GM19452 (cell line): ENCODE measurements around the gene TIAM2.
A peak's percentile ranks its signal among the peaks of the same experiment; 100 is the strongest.

Source experiments
- ATAC-seq: cut with Tn5 transposase; IDR thresholded peaks from one replicate; pipeline ENCODE4 v1.9.1; 2021; ENCODE audit not compliant: unreplicated experiment

TIAM2 gene

DNA sequence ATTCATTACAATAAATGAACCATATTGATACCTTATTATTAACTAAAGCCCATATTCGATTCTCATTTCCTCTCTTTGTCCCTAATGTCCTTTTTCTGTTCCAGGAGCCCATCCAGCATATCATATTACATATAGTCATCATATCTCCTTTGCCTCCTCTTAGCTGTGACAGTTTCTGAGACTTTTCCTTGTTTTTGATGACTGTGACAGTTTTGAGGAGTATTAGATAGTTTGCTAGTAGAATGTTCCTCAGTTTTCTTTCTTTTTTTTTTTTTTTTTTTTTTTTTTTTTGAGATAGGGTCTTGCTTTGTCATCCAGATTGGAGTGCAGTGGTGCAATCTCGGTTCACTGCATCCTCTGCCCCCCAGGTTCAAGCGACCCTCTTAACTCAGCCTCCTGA is 61.6 kb downstream of the TIAM2 start:
- ATAC-seq: no peak

DNA sequence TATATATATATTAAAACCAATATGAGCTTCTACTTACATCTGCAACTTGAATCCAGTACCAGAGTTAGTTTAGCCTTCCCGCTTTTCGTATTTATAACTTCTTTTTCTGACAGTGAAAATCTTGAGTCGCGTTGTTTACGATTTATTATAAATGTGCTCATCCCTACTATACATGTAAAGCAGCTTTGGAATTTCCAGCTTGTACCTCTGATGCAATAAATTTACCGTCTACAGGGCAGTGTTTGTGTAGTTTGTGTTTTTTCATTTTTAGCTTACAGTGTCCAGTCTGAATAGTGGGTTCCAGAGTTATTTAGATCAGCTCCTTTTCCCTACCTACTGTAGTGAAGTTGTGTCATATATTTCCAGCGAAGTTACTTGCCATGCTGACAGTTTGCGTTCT is 66.3 kb downstream of the TIAM2 start:
- ATAC-seq: no peak

DNA sequence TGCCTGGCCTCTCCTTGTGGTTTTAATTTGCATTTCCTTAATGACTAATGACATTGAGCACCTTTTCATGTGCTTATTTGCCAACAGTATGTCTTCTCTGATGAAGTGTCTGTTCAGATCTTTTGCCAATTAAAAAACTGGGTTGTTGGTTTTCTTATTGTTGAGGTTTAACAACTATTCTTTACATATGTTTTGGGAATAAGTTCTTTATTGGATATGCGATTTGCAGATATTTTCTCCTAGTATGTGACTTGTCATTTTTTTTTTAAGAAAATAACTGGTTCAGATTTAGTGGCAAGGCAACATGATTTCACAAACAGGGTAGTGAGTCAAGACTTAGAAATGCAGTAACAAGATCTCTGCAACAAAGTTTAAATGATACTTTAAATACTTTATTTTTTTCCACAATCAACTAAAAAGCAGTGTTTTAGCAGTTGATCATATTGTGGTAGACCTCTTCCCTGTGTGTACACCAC is 67.8 kb downstream of the TIAM2 start:
- ATAC-seq: no peak

DNA sequence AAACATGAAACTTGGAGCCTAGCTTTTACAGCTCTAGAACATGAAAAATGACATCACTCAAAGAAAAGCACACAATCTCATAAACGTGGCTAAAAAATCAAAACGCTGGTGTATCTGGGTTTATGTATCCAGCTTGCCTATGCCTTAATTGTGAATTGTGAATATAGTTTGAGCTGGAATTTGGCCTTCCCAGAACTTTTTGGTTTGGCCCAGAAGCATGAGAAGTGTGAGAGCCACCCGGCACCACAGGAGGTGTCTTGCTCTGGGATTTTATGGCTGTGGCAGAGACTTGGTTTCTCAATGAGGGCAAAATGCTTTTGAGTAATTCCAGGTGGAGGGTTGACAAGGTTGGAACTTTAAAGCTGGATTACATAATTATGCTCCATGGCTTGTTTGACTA is 69.2 kb downstream of the TIAM2 start:
- ATAC-seq: no peak

DNA sequence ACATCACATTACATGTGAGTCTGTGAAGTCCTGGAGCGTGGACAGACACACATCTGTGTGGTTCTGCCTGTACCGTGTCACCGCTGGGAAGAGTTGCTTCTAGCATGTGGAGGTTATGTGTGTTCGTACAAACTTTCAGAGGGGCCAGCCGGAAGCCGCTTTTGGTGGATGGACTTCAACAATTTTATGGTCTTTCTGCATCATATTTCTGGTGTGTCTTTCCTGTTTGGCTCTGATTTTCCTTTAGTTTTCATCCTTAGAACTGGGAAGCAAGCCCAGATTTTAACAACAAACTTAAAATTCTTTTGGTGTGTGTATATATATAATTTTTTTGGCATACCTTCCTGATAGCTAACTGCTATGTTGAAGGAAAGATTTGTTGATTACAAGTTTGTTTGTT is 71.2 kb downstream of the TIAM2 start:
- no peak for ATAC-seq

DNA sequence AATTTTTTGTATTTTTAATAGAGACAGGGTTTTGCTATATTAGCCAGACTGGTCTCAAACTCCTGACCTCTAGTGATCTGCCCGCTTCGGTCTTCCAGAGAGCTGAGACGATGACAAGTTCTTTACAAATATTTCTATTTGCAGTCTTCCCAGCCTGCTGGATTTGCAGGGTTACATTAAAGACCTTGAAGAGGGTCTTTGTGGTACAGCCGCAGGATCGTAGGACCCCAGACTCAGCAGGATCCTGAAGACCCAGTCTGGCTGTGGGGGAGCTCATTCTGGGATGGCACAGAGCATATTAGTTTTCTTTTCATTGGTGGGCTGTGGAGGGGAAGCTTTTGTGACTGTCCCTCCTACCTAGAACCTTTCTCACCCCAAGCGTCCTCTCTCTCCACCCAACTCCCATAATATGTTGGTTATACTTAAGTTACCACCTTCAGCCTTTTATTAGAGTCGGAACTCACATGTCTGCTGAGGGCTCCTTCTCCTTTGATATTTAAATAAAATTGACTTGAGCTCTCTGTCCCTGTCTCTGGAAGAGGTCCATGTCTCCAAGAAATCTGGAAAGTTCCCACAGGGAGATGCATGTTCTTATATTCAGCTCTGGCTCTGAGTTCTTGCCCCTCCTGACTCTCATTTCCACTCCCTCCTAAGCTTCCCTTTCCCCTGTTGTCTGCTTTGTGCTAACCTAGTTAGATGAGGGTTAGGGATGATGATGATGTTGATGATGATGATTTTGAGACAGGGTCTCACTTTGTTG is 72.0 kb downstream of the TIAM2 start:
- no peak for ATAC-seq

DNA sequence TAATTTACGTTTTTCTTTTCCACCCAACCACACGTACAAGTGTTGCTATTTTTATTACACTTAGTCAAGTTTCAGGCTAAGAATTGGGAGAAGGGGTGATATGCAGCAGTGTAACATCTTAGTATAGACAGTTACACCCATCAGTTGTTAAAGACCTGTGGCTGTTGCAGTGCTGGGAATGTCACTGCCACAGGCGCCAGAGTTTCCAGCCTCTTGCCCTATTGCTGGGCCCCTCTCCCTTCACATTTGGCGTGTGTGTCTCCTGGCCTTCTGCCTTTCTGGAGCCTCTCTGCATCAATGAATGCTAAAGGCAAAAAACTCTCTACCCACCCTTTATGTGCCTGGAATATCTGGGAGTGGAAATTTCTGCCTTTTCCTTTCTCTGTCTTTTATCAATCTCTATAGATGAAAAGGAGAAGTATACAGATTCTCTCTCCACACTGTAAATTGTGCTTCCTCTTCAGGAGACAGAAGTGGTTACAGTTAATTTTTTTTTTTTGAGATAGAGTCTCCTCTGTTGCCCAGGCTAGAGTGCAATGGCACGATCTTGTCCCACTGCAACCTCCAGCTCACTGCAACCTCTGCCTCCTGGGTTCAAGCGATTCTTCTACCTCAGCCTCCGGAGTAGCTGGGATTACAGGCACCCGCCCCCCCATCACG is 73.0 kb downstream of the TIAM2 start:
- no peak for ATAC-seq

DNA sequence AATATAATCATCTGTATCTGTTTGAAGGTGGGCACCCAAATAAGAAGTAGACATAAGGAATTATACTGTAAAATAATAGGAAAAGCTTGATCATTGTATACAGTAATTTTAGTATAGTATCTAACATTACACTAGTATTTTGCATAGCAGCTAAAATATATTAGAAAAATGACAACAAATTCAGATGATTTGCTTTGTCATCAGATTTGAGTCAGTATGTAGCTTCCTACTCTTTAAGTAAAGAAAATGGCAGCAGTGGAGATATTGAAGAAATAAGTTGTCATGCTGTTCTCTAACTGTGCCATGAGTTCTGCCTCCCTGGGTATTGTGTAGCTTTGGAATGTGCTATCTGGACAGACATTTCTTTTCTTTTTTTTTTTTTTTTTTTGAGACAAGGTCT is 74.4 kb downstream of the TIAM2 start:
- ATAC-seq: no peak

DNA sequence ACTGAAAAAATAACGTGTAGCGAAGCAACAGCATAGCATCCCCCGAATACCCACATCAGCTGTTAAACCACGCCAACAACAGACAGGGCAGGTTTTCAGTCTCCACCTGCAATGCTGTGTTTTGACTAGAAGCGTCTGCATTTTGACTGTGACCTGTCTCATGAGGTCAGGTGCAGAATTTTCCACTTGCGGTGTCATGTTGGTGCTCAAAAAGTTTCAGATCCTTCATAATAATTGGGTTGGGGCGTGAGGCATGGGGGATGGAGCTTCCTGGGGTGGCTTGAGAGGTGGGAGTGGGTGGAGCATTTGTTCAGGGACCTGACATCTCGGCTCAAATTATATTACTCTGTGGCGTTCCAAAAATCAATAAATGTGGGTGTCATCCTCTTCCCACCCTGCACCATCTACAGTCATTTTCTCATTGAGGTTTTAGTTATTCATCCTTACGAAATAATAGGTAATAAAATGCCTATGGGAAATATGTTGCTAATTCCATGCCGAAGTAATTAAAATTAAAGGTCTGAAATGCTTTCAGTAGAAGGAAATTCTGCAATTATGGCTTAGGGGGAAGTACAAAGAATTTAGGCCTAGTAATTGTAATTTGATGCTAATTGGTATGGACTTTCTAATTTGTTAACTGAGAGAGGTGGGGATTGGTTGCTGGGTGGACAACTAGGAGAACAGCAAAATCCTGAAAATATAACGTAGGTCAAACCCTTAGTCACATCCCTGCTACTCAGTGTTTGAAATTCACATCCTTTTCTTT is 81.0 kb downstream of the TIAM2 start:
- no peak for ATAC-seq

DNA sequence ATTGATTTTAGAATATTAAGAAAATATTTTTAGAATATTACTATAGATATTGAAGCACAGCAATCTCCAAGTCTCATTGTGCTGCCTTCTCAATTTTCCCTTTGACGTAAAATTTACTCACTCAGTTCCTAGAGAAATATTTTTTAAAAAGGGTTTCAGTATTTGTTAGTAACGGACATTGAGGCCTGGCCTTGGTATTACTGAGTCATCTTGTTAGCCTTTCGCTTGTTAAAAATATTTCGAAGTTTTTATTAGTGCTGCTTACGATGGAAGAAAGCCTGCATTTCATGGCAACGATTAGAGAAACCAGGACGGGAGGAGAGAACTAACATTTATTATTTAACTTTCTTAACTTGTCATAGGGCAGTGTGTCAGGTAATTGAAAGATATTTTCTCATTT is 82.2 kb downstream of the TIAM2 start:
- ATAC-seq: no peak

DNA sequence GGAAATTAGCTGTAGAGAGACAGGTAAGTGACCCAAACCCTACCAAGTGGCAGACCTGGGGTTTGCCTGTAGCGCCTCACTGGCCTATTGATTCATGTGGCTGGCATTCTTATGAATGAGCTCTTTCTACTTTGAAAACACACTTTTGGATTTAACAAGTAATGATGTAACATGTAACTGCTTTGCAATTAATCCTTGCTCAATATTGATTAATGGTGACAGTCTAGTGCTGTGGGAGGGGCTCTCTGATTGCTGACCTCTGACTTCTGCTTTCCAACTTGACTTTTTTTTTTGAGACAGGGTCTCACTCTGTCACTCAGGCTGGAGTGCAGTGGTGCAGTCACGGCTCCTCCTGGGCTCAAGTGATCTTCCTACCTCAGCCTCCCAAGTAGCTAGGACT is 82.7 kb downstream of the TIAM2 start:
- no peak for ATAC-seq

DNA sequence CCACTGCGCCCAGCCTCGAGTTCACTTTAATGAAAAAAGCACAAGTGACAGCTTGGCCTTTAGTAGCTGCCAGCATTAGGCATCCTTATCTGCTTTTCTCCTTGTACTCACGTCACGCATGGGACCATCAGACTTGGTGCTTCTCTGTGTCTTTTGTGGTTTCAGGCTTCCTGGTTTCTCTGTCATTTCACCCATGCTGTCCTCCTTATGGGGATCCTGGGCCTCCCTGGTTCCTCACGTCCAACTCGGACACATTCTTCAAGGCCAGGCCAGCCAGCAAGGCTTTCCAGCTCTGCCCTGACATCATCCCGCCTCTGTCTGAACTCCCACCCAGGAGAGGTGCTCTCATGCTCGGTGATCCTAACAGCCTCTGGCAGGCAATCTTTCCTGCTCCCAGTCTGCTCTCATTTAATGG is 83.2 kb downstream of the TIAM2 start:
- no peak for ATAC-seq

DNA sequence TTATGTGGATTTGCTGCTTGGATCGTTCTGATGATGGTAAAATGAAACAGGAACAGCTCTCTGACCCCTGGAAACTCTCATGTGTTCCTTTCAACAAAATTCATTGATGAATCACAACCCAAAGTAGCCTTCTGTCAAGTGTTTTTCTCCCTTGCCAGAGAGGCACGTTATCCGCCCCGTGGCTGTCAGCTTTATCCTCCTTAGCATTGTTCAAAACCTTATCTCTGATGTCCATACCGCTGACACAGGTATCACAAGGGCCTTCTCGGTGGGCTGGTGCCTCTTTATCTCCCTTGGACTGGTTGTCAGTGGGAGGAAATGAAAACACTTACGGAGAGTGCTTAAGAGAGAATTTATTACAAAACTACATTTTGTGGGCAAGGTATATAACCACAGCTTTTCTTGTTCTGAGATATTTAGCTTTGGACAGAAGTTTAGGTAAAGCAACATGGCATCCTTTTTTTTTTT is 84.9 kb downstream of the TIAM2 start:
- ATAC-seq: no peak

DNA sequence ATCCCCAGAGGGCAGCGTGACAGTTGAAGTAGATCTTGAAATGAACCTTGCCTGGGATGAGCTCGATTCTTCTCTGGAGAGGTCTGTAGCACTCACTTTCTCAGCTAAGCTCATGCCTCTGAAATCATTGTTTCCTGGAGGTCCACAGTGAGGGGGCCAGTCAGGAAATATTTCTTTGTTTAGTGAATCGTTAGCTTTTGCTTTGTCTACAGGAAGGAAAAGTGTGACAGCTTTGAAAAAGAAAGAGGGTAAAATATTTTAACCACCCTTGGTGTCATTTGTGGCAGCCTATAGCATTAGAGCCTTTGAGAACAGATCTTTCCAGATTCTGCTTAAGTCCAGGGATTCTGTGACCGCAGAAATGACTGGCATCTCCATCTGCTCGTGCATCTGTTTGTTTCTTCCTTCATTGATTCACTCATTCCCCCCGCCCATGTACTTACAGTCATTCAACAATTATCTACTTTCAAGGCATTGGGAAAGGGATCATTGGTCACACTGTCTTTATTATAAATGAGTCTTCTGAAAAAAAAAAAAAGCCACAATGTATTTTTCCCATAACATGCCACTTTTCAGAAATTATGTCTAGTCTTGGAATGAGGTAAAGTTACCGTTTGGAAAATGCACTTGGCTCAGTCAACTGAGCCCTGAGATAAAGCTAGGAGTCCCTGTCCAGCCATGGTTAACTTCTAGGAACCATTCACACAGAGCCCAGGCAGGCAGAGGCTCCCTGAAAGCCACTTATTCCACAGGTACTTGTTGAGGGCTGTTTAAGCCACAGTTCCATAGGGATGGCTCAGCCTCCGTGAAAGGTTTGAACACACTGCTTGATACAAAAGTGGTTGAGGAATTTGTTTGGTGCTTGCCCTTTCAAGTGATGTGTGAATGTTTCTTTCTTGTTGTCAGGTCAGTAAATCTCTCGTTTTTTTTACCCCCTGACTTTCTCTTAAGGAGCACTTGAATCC is 86.0 kb downstream of the TIAM2 start:
- no peak for ATAC-seq

DNA sequence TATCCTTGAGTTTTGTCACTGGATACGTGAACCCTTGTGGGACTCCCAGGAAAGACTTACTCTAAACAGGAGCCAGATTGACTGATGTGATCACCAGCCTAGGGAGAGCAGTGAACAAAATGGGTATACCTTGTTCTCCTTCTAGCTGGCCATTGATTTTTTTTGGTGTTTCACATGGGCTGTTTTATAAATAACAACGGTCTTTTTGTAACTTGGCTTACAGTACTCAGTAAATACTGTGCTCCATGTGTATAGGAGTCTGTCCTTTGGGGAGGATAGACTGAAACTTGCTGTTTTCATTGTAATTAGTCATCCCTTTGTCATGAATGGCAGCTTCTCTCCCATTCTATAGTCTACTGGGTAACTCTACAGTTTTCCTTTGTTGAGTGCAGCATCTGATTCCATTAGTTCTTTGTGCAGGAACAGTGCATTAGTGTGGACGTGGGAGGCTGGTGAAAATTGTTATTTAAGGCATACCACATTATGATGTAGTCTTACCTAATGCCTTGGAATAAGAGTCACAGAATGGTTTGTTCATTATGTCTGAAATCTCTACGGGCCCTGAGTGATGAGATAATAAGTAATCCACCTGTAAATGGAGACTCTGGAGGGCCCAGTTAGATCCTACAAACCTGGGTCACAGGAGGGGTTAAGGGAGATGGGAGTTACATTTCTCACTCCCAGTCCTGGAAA is 89.5 kb downstream of the TIAM2 start:
- no peak for ATAC-seq

DNA sequence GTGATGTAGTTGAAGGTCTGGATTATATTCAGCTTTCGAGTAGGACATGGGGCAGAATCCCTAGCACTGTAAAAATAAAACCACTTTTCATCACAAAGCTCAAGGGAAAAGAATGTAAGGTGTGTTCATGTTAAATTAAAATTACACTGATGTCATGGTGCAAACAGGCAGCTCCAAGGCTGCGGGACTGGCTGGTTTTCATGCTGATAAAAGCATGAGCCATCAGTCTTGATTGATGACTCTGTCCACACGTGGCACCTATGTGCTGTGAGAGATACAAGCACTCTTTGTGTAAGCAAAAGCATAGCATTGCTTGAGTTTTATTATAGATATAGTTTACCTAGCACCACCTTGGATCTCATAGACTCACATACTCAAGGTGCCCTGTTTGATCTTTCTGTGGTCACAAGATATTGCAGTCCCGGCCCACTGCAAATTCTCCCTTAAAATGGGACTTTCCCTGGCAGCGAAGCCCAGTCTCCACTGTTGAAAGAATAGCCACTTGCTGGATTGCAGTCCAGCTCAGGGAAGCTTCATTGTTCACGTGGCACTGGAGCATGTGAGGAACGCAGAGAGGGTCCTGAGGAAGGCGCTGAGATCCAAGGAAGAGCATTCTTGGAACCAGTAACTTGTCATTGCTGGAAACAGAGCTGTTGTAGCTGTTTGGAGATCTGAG is 90.6 kb downstream of the TIAM2 start:
- ATAC-seq: no peak

DNA sequence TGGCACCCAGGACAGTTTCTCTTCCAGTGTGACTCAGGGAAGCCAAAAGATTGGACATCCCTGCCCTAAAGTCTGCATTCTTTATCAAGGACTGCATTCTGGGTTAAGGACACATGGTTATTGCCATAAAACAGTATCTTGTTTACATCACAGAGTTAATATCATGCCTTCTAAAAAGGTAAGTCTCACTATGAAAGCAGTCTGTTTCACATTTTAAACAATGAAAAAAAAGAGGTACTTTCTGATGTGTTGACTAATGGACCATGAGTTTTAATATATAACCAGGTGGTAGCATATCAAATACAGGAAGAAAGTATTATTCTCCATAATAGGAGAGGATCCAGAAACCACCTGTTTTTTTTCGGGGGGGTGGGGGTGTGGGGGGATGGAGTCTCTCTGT is 93.7 kb downstream of the TIAM2 start:
- ATAC-seq: peak; percentile 48

DNA sequence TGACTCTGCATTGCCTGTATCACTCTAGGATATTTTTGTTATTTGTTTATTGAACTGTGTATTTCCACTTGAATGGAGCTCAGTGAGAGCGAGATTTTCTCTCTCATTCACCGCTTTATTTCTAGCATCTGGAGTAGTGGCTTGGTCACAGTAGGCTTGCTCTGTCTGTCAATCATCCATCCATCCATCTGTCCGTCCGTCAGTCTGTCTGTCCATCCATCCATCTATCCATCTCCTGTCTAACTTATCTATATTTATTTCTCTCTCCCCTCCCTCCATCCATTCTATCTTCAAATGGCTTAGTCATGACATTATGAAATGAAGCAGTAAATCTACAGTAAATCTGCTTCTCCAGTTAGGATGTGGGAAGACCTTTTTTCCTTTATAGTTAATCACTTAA is 94.6 kb downstream of the TIAM2 start:
- no peak for ATAC-seq

DNA sequence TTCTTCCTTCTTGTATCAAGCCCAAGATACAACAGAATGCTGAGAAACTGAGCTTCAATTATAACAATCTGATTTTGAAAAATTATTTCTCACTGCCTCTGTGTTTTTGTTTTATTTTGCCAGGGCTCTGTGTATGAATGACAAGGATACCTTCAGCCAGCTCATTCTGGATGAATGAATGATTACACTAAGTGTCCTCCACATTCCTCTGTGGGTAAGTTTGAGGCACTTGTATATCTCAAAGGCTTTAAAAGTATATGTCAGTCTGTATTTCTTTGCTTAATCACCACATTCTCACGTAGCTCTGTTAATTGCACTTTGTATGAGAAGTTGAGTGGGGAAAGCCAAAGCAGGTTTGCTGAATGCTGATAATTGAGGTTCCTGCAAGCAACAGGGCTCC is 95.1 kb downstream of the TIAM2 start:
- no peak for ATAC-seq

DNA sequence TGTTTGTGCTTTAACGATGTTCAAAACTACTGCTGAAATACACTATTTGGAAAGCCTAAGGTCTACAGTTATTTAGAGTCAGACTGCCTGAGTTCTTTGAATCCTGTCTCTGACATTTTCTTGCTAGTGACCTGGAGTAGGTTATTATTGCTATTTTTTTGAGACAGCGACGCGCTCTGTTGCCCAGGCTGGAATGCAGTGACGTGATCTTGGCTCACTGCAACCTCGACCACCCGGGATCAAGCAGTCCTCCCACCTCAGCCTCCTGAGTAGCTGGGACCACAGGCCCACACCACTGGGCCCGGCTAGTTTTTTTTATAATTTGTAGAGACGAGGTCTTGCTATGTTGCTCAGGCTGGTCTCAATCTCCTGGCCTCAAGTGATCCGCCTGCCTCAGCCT is 96.6 kb downstream of the TIAM2 start:
- ATAC-seq: no peak
